Subcutaneous adipose tissue (tissue), 4 donors: Measurements from ENCODE around the gene C6orf132. TPM values are rescaled to one million over a fixed set of nuclear protein-coding genes. Genes with fewer than 3 reads are reported as not detected.

Source experiments
- CTCF ChIP-seq: fragments of 450-650 bp; IDR thresholded peaks from one replicate; pipeline ENCODE4 v1.5.1; 2016; ENCODE audit warnings: low read depth, mild to moderate bottlenecking, control low read depth, antibody characterized with exemption, moderate library complexity
- total RNA-seq, 4 donors: library from RNA; depleted of rRNA; stranded (reverse); fragments of >200 nt; gene quantifications; one replicate each; pipeline ENCODE4 v1.1.0, GENCODE V29; 2016

The C6orf132 gene
- total RNA-seq, 4 donors from 2014 or later: 1.3 to 5.3 (median 2.6) TPM

GRCh38 chr6:42120895-42121865 lies 21.2 kb downstream of the C6orf132 start:
- TF ChIP-seq CTCF: no peak

- TF ChIP-seq CTCF: no peak
These were observed 24.0 kb downstream of the C6orf132 start for GRCh38 chr6:42118162-42119001.

GRCh38 chr6:42117843-42118161 lies 24.6 kb downstream of the C6orf132 start:
- no peak for TF ChIP-seq CTCF

GRCh38 chr6:42113936-42114636 lies 28.3 kb downstream of the C6orf132 start:
- TF ChIP-seq CTCF: no peak

- no peak for TF ChIP-seq CTCF
These were observed 30.1 kb downstream of the C6orf132 start for GRCh38 chr6:42112351-42112750.

GRCh38 chr6:42110683-42111082 lies 31.7 kb downstream of the C6orf132 start:
- no peak for TF ChIP-seq CTCF
